HL-60/S4 treated with retinoic acid at 250 ng/mL for 4 days and 3 days (cell line): Measurements from ENCODE around the gene SLC39A5.

Source experiments
- in situ Hi-C: fragments of 300-500 bp; cut with MboI; formaldehyde crosslinking; loops from 2 replicates; pipeline ENCODE4 v1.7.0; 2022; ENCODE audit warnings: low sequenced_read_pairs

The SLC39A5 gene

GRCh38 chr12:56212361-56212760 lies 17.5 kb upstream of the SLC39A5 start:
- in situ Hi-C loops: no loop called here

GRCh38 chr12:56213878-56214277 lies 16.0 kb upstream of the SLC39A5 start:
- in situ Hi-C loops: no loop called here

- in situ Hi-C loops: no loop called here
These were observed 13.4 kb upstream of the SLC39A5 start for GRCh38 chr12:56216461-56216860.

GRCh38 chr12:56219840-56220239 lies 10.0 kb upstream of the SLC39A5 start:
- in situ Hi-C loops: no loop called here

- in situ Hi-C loops: no loop called here
These were observed 9.1 kb upstream of the SLC39A5 start for GRCh38 chr12:56220611-56221231.

GRCh38 chr12:56221232-56221756 lies 8.6 kb upstream of the SLC39A5 start:
- in situ Hi-C loops: no loop called here

DNA sequence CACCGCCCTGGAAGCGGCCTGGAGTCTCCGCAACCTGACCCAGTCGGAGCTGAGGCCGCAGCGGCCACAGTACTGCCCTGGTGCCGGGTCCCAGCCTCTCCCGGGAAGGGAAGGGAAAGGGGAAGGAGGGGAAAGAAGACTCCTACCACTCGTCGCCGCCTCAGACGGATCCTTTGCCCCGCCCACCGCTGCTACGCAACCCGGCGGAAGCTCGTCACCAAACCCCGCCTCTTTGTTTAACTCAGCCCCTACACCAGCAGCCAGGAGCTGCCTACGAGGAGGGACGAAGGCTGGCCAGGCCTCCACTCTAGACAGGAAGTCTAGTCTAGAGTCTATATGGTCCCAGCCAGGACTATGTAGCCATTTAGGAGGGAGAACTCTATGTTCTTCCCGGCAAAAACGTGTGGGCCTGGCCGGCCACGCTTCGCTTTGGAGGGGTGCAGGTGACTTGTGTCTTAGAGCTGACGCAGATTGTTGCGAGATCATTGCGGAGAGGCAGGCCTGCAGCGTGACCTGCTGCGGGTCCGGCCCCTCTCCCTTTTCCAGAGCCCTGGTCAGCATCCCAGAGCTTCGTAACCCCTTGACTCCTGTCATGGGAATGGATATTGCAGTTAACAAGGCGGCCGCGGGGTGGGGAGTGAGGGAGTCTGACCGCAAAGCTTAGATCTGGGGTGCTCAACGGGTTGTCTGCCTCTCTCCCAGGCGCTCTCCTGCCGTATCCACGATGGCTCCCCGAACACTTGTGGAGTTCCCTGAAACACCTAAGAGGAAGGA lies 7.9 kb upstream of the SLC39A5 start, which contains the start of gene RNF41:
TSS of gene RNF41 (minus strand) at position 166 of the 774 bp plus-strand sequence. CDS start 7,875 bp downstream, outside the sequence.
- in situ Hi-C loops: no loop called here

DNA sequence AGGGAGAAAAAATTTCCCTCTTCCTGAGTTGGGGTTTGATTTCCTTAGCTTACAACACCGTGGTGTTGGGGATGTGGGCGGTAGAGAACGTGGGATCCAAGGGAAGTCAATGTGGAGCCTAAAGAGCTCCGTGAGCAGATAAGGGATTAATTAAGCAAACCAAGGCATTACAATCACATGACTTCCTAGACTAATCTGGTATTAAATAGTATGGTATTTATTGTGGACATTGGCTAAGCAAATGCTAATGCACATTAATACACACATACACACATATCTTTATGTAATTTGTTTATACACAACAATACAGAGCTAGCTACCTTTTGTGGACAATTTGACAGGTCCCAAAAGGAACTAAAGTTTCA lies 7.3 kb upstream of the SLC39A5 start:
- in situ Hi-C loops: no loop called here

GRCh38 chr12:56223571-56224101 lies 6.2 kb upstream of the SLC39A5 start:
- in situ Hi-C loops: no loop called here

- in situ Hi-C loops: no loop called here
These were observed 5.6 kb upstream of the SLC39A5 start, which contains the start of gene NABP2 for GRCh38 chr12:56224102-56224701. Gene NABP2, plus strand, starts transcription at chr12:56224342. Its CDS starts 515 bp downstream, at chr12:56224857.

- in situ Hi-C loops: no loop called here
These were observed 4.9 kb upstream of the SLC39A5 start for GRCh38 chr12:56224954-56225353.

DNA sequence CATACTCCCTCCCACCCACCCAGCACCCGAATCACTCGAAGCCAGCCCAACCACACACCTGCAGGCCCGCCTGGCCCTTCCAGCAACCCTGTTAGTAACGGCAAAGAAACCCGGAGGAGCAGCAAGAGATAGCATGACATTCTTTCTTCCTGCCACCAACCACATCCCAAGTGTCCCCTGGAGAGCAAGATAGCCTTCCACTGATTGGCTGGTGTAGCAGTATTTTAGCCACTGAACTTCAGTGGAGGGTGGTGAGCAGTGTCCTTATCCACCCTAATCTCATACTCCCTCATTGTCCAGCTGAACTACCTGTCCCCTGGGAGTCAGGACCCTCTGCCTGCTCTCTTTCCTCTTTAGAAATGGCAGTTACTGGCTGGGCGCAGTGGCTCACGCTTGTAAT lies 769 bp upstream of the SLC39A5 start:
- in situ Hi-C loops: no loop called here

GRCh38 chr12:56230432-56231183 lies 757 bp downstream of the SLC39A5 start:
- in situ Hi-C loops: no loop called here

- in situ Hi-C loops: no loop called here
These were observed 1.3 kb downstream of the SLC39A5 start for GRCh38 chr12:56231184-56231582.

DNA sequence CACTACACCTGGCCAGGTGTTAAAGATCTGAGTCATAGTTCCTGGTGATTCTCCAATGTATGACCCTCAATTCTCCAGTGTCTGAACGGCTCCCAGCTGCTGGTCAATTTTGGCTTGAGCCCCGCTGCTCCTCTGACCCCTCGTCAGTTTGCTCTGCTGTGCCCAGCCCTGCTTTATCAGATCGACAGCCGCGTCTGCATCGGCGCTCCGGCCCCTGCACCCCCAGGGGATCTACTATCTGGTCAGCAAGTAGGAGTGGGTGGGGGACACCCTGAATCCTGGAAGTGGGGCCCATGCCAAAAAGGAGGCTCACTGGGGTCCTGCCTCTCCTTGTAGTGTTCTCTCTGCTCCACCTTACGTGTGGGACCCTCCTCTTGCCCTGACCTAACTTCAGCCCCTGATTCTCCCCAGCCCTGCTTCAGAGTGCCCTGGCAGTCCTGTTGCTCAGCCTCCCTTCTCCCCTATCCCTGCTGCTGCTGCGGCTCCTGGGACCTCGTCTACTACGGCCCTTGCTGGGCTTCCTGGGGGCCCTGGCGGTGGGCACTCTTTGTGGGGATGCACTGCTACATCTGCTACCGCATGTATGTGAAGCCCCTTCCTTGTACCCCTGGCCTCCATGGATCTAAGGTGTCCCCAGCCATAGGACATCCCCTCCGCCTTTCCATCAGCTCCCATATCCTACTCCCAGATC lies 5.0 kb downstream of the SLC39A5 start:
- in situ Hi-C loops: no loop called here

- in situ Hi-C loops: no loop called here
These were observed 6.2 kb downstream of the SLC39A5 start for GRCh38 chr12:56236091-56236490.

- in situ Hi-C loops: no loop called here
These were observed 7.1 kb downstream of the SLC39A5 start for GRCh38 chr12:56236985-56237384.

DNA sequence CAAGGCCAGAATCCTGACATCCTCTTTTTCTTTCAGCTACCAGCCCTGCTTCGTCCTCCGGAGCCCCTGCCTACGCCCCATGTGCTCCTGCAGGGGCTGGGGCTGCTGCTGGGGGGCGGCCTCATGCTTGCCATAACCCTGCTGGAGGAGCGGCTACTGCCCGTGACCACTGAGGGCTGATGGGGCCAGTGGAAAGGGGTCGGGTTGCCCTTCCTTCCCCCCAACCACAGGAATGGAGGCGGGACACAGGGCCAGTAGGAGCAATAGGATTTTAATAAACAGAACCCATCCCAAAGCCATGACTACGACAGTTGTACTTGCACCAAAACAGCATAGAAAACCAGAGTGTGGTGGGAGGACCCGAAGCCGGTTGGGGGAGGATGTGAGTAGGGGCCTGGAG lies 7.7 kb downstream of the SLC39A5 start:
- in situ Hi-C loops: no loop called here

DNA sequence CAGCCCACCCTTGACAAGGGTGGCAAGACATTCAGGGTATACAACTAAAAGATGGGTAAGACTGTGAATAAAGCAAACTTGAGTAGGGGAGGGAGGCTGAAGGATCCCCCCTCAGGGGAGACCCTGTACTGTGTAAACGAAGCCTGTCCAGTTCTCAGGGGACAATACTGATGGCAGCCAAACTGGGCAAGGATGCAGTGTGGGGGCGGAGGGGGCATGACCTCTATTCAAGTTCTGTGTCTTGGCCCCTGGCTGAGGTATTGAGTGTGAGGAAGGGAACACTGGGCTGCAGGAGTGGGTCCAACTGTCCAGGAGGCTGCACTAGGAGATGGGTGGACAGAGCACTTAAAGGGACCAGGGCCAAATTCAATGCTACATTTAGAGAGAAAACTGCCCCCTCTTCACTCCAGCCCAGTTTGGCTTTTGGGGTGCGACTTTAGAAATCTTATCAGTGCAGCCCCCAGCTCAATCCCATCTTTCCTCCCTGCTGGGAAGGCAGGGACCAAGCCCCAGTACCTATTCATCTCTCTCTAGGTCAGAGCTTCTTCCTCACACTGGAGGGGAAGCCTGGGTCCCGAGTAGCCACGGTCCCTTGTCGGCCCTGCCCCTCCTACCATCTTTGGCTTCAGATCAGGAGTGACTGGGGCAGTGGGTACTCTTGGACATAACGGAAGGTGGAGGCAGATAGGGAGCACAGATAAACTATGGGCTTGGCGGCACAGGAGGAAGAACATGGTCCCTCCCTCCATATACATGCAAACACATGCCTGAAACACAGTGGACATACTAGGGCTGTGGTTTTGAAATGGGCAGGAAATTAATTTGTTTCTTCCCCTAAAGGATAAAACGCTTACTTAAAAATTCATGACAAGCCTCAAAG lies 11.8 kb downstream of the SLC39A5 start:
- in situ Hi-C loops: no loop called here
